ENCODE measurements around the gene PASK. TPM values are rescaled to one million over a fixed set of nuclear protein-coding genes. Genes with fewer than 3 reads are reported as not detected.
A peak's percentile ranks its signal among the peaks of the same experiment; 100 is the strongest.

PASK gene
- total RNA-seq, 1 donor from 2014 or later, result 15.7 TPM

DNA sequence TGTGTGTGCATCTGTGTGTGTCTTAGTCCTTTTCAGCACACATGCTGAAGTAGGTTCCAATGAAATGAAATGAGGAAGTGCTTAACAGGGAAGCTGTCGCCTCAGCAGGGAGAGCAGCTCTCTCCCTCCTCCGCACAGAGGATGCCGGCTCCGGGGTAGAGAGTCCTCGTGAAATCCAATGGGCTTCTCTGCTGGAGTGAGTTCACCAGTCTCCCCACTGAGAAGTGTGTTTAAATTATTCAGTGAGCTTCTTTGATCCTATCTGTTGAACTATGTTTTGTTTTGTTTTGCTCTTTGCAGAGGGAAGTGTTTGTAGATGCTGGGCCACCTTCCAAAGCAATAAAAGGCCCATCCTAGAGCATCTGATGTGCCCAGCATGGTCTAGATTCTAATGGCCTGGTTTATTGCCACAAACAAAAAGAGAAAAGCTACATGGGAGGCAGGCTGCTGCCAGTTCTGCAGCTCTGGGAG is 7.7 kb upstream of the PASK start:
- intact Hi-C loops (cut with DNase I), result no loop called here
- Histone ChIP-seq H3K36me3 (peaks cover 43% of the 10 kb centered on the region), H3K27me3 (no peaks in the 10 kb centered on the region), H3K27ac (no peak overlapping the region), H3K4me1 (peaks cover 7% of the 10 kb centered on the region), H3K4me3 (no peak overlapping the region), H3K9me3 (no peaks in the 10 kb centered on the region)
- ATAC-seq (peak; percentile 64), DNase-seq (no peak)
- TF ChIP-seq CTCF (IDR thresholded peaks at IDR 0.05), result no peak

DNA sequence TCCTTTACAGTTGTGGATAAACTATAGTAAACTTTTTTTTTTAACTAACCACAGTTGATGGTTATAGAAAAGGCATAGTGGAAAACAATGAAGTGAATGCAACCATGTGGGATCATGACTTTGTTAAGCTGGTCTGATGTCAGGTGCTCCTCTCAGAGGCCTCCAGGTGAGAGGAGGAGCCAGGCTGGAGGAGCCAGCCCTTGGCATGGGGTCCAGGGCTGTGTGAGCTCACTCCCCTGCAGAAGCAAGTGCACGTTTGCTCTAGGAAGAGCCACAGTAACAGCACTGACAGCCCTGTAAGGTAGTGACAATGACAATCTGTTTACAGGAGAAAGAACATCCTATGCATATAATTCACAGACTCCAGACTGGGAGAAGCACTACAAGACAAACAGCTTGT is 6.7 kb upstream of the PASK start:
- H3K4me1 ChIP-seq, result peaks cover 8% of the 10 kb centered on the region
- H3K36me3 ChIP-seq, result peaks cover 43% of the 10 kb centered on the region
- H3K9me3 ChIP-seq, result no peaks in the 10 kb centered on the region
- no peak for ATAC-seq
- no peak overlapping the region for H3K27ac ChIP-seq
- intact Hi-C loops (cut with DNase I), result no loop called here
- no peak overlapping the region for H3K4me3 ChIP-seq
- no peak for DNase-seq
- no peaks in the 10 kb centered on the region for H3K27me3 ChIP-seq
- no peak for TF ChIP-seq CTCF (IDR thresholded peaks at IDR 0.05)

GRCh38 chr2:241154915-241155314 is 5.6 kb upstream of the PASK start:
- ATAC-seq (no peak), DNase-seq (no peak)
- H3K4me1 ChIP-seq, result peaks cover 11% of the 10 kb centered on the region
- no peaks in the 10 kb centered on the region for H3K27me3 ChIP-seq
- H3K27ac ChIP-seq, result no peak overlapping the region
- peaks cover 39% of the 10 kb centered on the region for H3K36me3 ChIP-seq
- intact Hi-C loops (cut with DNase I), result no loop called here
- H3K9me3 ChIP-seq, result no peaks in the 10 kb centered on the region
- H3K4me3 ChIP-seq, result no peak overlapping the region
- TF ChIP-seq CTCF (IDR thresholded peaks at IDR 0.05), result no peak

GRCh38 chr2:241153616-241154015 is 4.3 kb upstream of the PASK start:
- no peak for DNase-seq
- ATAC-seq, result no peak
- TF ChIP-seq CTCF (IDR thresholded peaks at IDR 0.05), result no peak
- peaks cover 26% of the 10 kb centered on the region for H3K36me3 ChIP-seq
- no peak overlapping the region for H3K27ac ChIP-seq
- intact Hi-C loops (cut with DNase I), result no loop called here
- no peak overlapping the region for H3K4me3 ChIP-seq
- no peaks in the 10 kb centered on the region for H3K9me3 ChIP-seq
- no peaks in the 10 kb centered on the region for H3K27me3 ChIP-seq
- H3K4me1 ChIP-seq, result peaks cover 11% of the 10 kb centered on the region

DNA sequence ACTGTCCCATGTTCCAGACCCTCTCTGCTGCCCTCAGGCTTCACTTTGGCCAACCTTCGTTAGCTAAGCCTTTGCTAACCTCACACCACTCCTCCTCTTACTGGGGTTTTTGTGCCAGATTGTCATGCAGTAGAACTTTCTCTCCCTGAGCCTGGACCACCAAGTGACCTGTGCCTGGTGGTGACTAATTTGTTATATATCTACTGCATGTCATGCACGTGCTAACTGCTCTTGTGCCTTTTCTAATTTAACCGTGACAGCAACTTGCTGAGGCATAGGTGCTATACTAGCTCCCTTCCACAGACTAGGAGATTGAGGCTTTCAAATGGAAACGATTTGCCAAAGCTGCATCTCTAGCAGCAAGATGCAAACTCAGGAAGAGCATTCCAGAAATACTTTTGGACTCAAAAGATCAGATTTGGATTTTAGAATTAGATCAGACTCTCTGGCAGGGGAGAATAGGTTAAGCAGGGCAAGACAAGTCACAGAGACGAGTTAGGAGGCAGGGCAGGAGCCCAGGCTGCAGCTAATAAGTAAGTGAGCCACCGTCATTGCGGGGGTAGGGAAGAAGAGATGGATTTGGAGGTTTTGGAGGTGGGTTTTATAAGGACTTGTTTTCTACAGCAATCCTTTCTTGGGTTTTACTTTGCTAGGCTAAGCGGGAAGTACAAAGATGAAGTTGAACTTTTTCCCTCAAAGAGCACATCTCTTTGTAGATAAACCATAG is 2.8 kb upstream of the PASK start:
- DNase-seq (no peak), ATAC-seq (no peak)
- TF ChIP-seq CTCF (IDR thresholded peaks at IDR 0.05), result no peak
- Histone ChIP-seq H3K27me3 (no peaks in the 10 kb centered on the region), H3K9me3 (no peaks in the 10 kb centered on the region), H3K4me3 (no peak overlapping the region), H3K27ac (no peak overlapping the region), H3K36me3 (peaks cover 16% of the 10 kb centered on the region), H3K4me1 (peaks cover 17% of the 10 kb centered on the region)
- intact Hi-C loops (cut with DNase I), result no loop called here
